ENCODE measurements around the gene ALK.

Gene ALK

GRCh38 chr2:29606104-29607037 lies 315.0 kb downstream of the ALK start:
- no peak overlapping the region for H3K4me3 ChIP-seq (ENCODE audit: low read depth in 1 of 2, low read length in 2 of 2)
- no peaks in the 10 kb centered on the region for H3K27me3 ChIP-seq (ENCODE audit: low read depth, low read length)
- no peaks in the 10 kb centered on the region for H3K4me1 ChIP-seq (ENCODE audit: control insufficient read depth in 1 of 2, insufficient read depth in 2 of 2, low read length in 2 of 2)
- no peaks in the 10 kb centered on the region for H3K36me3 ChIP-seq (ENCODE audit: control insufficient read depth in 1 of 2, insufficient read depth in 2 of 2, low read length in 2 of 2)
- no peaks in the 10 kb centered on the region for H3K9me3 ChIP-seq (ENCODE audit: control insufficient read depth in 1 of 2, low read length in 2 of 2)
- no peak overlapping the region for H3K27ac ChIP-seq (ENCODE audit: low read length)

GRCh38 chr2:29603341-29603740 lies 318.0 kb downstream of the ALK start:
- H3K9me3 ChIP-seq (ENCODE audit: control insufficient read depth in 1 of 2, low read length in 2 of 2): no peaks in the 10 kb centered on the region
- H3K4me3 ChIP-seq (ENCODE audit: low read depth in 1 of 2, low read length in 2 of 2): no peak overlapping the region
- H3K36me3 ChIP-seq (ENCODE audit: control insufficient read depth in 1 of 2, insufficient read depth in 2 of 2, low read length in 2 of 2): no peaks in the 10 kb centered on the region
- no peaks in the 10 kb centered on the region for H3K4me1 ChIP-seq (ENCODE audit: control insufficient read depth in 1 of 2, insufficient read depth in 2 of 2, low read length in 2 of 2)
- no peaks in the 10 kb centered on the region for H3K27me3 ChIP-seq (ENCODE audit: low read depth, low read length)
- H3K27ac ChIP-seq (ENCODE audit: low read length): no peak overlapping the region

GRCh38 chr2:29601872-29602271 lies 319.5 kb downstream of the ALK start:
- Histone ChIP-seq H3K27ac (ENCODE audit: low read length) (no peak overlapping the region), H3K4me3 (ENCODE audit: low read depth in 1 of 2, low read length in 2 of 2) (no peak overlapping the region), H3K9me3 (ENCODE audit: control insufficient read depth in 1 of 2, low read length in 2 of 2) (no peaks in the 10 kb centered on the region)

GRCh38 chr2:29601321-29601720 lies 320.1 kb downstream of the ALK start:
- H3K4me3 ChIP-seq (ENCODE audit: low read depth in 1 of 2, low read length in 2 of 2): no peak overlapping the region
- no peaks in the 10 kb centered on the region for H3K9me3 ChIP-seq (ENCODE audit: control insufficient read depth in 1 of 2, low read length in 2 of 2)
- H3K27me3 ChIP-seq (ENCODE audit: low read depth, low read length): no peaks in the 10 kb centered on the region
- no peak overlapping the region for H3K27ac ChIP-seq (ENCODE audit: low read length)
- H3K36me3 ChIP-seq (ENCODE audit: control insufficient read depth in 1 of 2, insufficient read depth in 2 of 2, low read length in 2 of 2): no peaks in the 10 kb centered on the region
- H3K4me1 ChIP-seq (ENCODE audit: control insufficient read depth in 1 of 2, insufficient read depth in 2 of 2, low read length in 2 of 2): no peaks in the 10 kb centered on the region

More at GRCh38 chr2:29601872-29602271, 319.5 kb downstream of the ALK start:
- Histone ChIP-seq H3K4me1 (ENCODE audit: control insufficient read depth in 1 of 2, insufficient read depth in 2 of 2, low read length in 2 of 2) (no peaks in the 10 kb centered on the region), H3K36me3 (ENCODE audit: control insufficient read depth in 1 of 2, insufficient read depth in 2 of 2, low read length in 2 of 2) (no peaks in the 10 kb centered on the region), H3K27me3 (ENCODE audit: low read depth, low read length) (no peaks in the 10 kb centered on the region)

GRCh38 chr2:29599946-29600345 lies 321.4 kb downstream of the ALK start:
- Histone ChIP-seq H3K9me3 (ENCODE audit: control insufficient read depth in 1 of 2, low read length in 2 of 2) (no peaks in the 10 kb centered on the region), H3K36me3 (ENCODE audit: control insufficient read depth in 1 of 2, insufficient read depth in 2 of 2, low read length in 2 of 2) (no peaks in the 10 kb centered on the region), H3K4me3 (ENCODE audit: low read depth in 1 of 2, low read length in 2 of 2) (no peak overlapping the region), H3K27ac (ENCODE audit: low read length) (no peak overlapping the region), H3K27me3 (ENCODE audit: low read depth, low read length) (no peaks in the 10 kb centered on the region), H3K4me1 (ENCODE audit: control insufficient read depth in 1 of 2, insufficient read depth in 2 of 2, low read length in 2 of 2) (no peaks in the 10 kb centered on the region)

GRCh38 chr2:29598978-29599377 lies 322.4 kb downstream of the ALK start:
- Histone ChIP-seq H3K36me3 (ENCODE audit: control insufficient read depth in 1 of 2, insufficient read depth in 2 of 2, low read length in 2 of 2) (no peaks in the 10 kb centered on the region), H3K27ac (ENCODE audit: low read length) (no peak overlapping the region), H3K9me3 (ENCODE audit: control insufficient read depth in 1 of 2, low read length in 2 of 2) (no peaks in the 10 kb centered on the region), H3K4me1 (ENCODE audit: control insufficient read depth in 1 of 2, insufficient read depth in 2 of 2, low read length in 2 of 2) (no peaks in the 10 kb centered on the region), H3K4me3 (ENCODE audit: low read depth in 1 of 2, low read length in 2 of 2) (no peak overlapping the region), H3K27me3 (ENCODE audit: low read depth, low read length) (no peaks in the 10 kb centered on the region)

GRCh38 chr2:29597035-29597434 lies 324.4 kb downstream of the ALK start:
- H3K4me1 ChIP-seq (ENCODE audit: control insufficient read depth in 1 of 2, insufficient read depth in 2 of 2, low read length in 2 of 2): no peaks in the 10 kb centered on the region
- no peak overlapping the region for H3K27ac ChIP-seq (ENCODE audit: low read length)
- no peaks in the 10 kb centered on the region for H3K27me3 ChIP-seq (ENCODE audit: low read depth, low read length)
- H3K9me3 ChIP-seq (ENCODE audit: control insufficient read depth in 1 of 2, low read length in 2 of 2): no peaks in the 10 kb centered on the region
- no peak overlapping the region for H3K4me3 ChIP-seq (ENCODE audit: low read depth in 1 of 2, low read length in 2 of 2)
- no peaks in the 10 kb centered on the region for H3K36me3 ChIP-seq (ENCODE audit: control insufficient read depth in 1 of 2, insufficient read depth in 2 of 2, low read length in 2 of 2)

- Histone ChIP-seq H3K36me3 (ENCODE audit: control insufficient read depth in 1 of 2, insufficient read depth in 2 of 2, low read length in 2 of 2) (no peaks in the 10 kb centered on the region), H3K9me3 (ENCODE audit: control insufficient read depth in 1 of 2, low read length in 2 of 2) (no peaks in the 10 kb centered on the region), H3K27me3 (ENCODE audit: low read depth, low read length) (no peaks in the 10 kb centered on the region), H3K27ac (ENCODE audit: low read length) (no peak overlapping the region), H3K4me1 (ENCODE audit: control insufficient read depth in 1 of 2, insufficient read depth in 2 of 2, low read length in 2 of 2) (no peaks in the 10 kb centered on the region), H3K4me3 (ENCODE audit: low read depth in 1 of 2, low read length in 2 of 2) (no peak overlapping the region)
Measured at GRCh38 chr2:29596584-29596983, 324.8 kb downstream of the ALK start.

- Histone ChIP-seq H3K36me3 (ENCODE audit: control insufficient read depth in 1 of 2, insufficient read depth in 2 of 2, low read length in 2 of 2) (no peaks in the 10 kb centered on the region), H3K4me1 (ENCODE audit: control insufficient read depth in 1 of 2, insufficient read depth in 2 of 2, low read length in 2 of 2) (no peaks in the 10 kb centered on the region), H3K27me3 (ENCODE audit: low read depth, low read length) (no peaks in the 10 kb centered on the region), H3K27ac (ENCODE audit: low read length) (no peak overlapping the region), H3K4me3 (ENCODE audit: low read depth in 1 of 2, low read length in 2 of 2) (no peak overlapping the region), H3K9me3 (ENCODE audit: control insufficient read depth in 1 of 2, low read length in 2 of 2) (no peaks in the 10 kb centered on the region)
Measured at GRCh38 chr2:29591600-29591999, 329.8 kb downstream of the ALK start.

GRCh38 chr2:29590211-29590610 lies 331.2 kb downstream of the ALK start:
- no peak overlapping the region for H3K27ac ChIP-seq (ENCODE audit: low read length)
- H3K27me3 ChIP-seq (ENCODE audit: low read depth, low read length): no peaks in the 10 kb centered on the region
- H3K4me1 ChIP-seq (ENCODE audit: control insufficient read depth in 1 of 2, insufficient read depth in 2 of 2, low read length in 2 of 2): no peaks in the 10 kb centered on the region
- H3K36me3 ChIP-seq (ENCODE audit: control insufficient read depth in 1 of 2, insufficient read depth in 2 of 2, low read length in 2 of 2): no peaks in the 10 kb centered on the region
- no peak overlapping the region for H3K4me3 ChIP-seq (ENCODE audit: low read depth in 1 of 2, low read length in 2 of 2)
- no peaks in the 10 kb centered on the region for H3K9me3 ChIP-seq (ENCODE audit: control insufficient read depth in 1 of 2, low read length in 2 of 2)

GRCh38 chr2:29589440-29590103 lies 331.8 kb downstream of the ALK start:
- Histone ChIP-seq H3K4me1 (ENCODE audit: control insufficient read depth in 1 of 2, insufficient read depth in 2 of 2, low read length in 2 of 2) (no peaks in the 10 kb centered on the region), H3K4me3 (ENCODE audit: low read depth in 1 of 2, low read length in 2 of 2) (no peak overlapping the region), H3K36me3 (ENCODE audit: control insufficient read depth in 1 of 2, insufficient read depth in 2 of 2, low read length in 2 of 2) (no peaks in the 10 kb centered on the region), H3K27ac (ENCODE audit: low read length) (no peak overlapping the region), H3K9me3 (ENCODE audit: control insufficient read depth in 1 of 2, low read length in 2 of 2) (no peaks in the 10 kb centered on the region), H3K27me3 (ENCODE audit: low read depth, low read length) (no peaks in the 10 kb centered on the region)
